Adrenal gland (tissue), 5 donors: ENCODE data around the gene UQCC3.

ENCODE experiments used
- CTCF ChIP-seq, 6 experiments: fragments of 450-650 bp in 4 of 6; fragments of 200-600 bp in 2 of 6; sonication (generic) in 1 of 6; IDR thresholded peaks; 1 replicate in 5 of 6; 2 replicates in 1 of 6; pipeline versions ENCODE4 v1.5.1 to v1.8.0; 2016 to 2021; ENCODE audit warnings: antibody characterized with exemption in 6 of 6, mild to moderate bottlenecking in 2 of 6, moderate library complexity in 1 of 6
- POLR2A ChIP-seq, 2 donors: fragments of 450-650 bp; IDR thresholded peaks; one replicate each; pipeline ENCODE4 v1.6.1; 2017; ENCODE audit warnings: antibody characterized with exemption in 2 of 2, mild to moderate bottlenecking in 2 of 2, moderate library complexity in 1 of 2
- donor health status: DM: no; HTN: no; CAD: no.

DNA sequence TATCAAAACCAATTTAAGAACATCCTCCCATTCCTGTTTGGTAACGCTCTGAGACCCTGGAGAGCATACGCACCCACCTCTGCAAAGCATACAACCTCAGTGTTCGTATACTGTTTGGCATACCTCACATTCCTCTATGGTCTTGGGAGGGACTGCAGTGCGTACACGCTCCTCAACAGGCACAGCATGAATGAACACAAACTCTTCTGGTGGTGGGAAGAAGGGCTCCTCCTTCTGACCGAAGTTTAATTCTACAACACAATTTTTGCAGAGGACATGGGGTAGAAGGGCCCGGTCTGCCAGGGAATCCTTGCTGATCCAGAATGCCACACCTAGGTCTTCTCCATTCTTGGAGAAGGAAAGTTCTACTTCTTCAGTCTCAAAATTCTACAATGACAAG, 50.5 kb downstream of the UQCC3 start:
- TF ChIP-seq CTCF (IDR thresholded peaks at IDR 0.05) (no peak), POLR2A (IDR thresholded peaks at IDR 0.05) (no peak)
